Bronchial epithelial cell (primary cell): ENCODE results near the gene CCSAP. TPM values are rescaled to one million over a fixed set of nuclear protein-coding genes. Genes with fewer than 3 reads are reported as not detected.
A peak's percentile ranks its signal among the peaks of the same experiment; 100 is the strongest.
"Not testable (repeated sequence)": the region's sequence is repeated elsewhere in the genome, so short reads cannot be mapped to it uniquely, and the experiment has no call there.

ENCODE experiments used
- DNase-seq: peaks from one replicate; pipeline ENCODE4 v3.0.0-alpha.2; 2010; ENCODE audit warnings: low read depth
- FAIRE-seq: peaks from 2 replicates; lab custom pipeline; 2011; peaks lifted over from hg19 to GRCh38; lab: Jason Lieb, UNC
- H3K27me3 ChIP-seq: 2 replicates; pipeline ENCODE4 v1.5.1; 2011; ENCODE audit warnings: low read length; ENCODE audit not compliant: control insufficient read depth, insufficient read depth
- H3K36me3 ChIP-seq: 2 replicates; pipeline ENCODE4 v1.5.1; 2011; ENCODE audit warnings: low read length; ENCODE audit not compliant: control insufficient read depth, insufficient read depth
- H3K4me3 ChIP-seq: 2 replicates; pipeline ENCODE4 v1.5.1; 2011; ENCODE audit warnings: mild to moderate bottlenecking, low read depth, low read length, control low read depth
- total RNA-seq: library from RNA; depleted of rRNA; stranded (reverse); fragments of >200 nt; gene quantifications from 2 replicates; pipeline ENCODE4 v1.2.1, GENCODE V29; 2014
- TF ChIP-seq, protein P1 (sequence below): IDR thresholded peaks from 2 replicates; pipeline ENCODE4 v1.5.1; 2011; ENCODE audit warnings: mild to moderate bottlenecking, moderate library complexity, low read length, control low read depth, inconsistent platforms; ENCODE audit not compliant: insufficient read depth, severe bottlenecking

CCSAP gene
- total RNA-seq, 1 donor from 2014 or later, result 7.6 TPM

DNA sequence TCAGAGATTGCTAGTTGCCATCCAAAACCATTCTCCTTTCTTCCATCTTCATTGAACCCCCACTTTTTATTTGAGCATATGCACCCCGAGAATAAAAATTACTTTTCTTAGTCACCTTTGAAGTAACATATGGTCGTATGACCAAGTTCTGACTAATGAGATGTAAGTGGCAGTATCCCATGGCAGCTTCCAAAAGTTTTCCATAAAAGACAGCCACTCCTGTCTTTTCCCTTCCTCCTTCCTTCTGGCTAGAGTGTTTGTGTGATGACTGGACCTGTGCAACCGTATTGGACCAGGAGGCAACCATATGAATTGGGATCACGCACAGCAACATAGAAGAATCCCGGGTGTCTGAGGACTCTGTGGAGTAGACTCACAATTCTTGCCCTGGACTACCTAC, 41.1 kb upstream of the CCSAP start:
- FAIRE-seq (no peak), DNase-seq (peak; percentile 27)
- TF ChIP-seq, protein P1, sequence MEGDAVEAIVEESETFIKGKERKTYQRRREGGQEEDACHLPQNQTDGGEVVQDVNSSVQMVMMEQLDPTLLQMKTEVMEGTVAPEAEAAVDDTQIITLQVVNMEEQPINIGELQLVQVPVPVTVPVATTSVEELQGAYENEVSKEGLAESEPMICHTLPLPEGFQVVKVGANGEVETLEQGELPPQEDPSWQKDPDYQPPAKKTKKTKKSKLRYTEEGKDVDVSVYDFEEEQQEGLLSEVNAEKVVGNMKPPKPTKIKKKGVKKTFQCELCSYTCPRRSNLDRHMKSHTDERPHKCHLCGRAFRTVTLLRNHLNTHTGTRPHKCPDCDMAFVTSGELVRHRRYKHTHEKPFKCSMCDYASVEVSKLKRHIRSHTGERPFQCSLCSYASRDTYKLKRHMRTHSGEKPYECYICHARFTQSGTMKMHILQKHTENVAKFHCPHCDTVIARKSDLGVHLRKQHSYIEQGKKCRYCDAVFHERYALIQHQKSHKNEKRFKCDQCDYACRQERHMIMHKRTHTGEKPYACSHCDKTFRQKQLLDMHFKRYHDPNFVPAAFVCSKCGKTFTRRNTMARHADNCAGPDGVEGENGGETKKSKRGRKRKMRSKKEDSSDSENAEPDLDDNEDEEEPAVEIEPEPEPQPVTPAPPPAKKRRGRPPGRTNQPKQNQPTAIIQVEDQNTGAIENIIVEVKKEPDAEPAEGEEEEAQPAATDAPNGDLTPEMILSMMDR, result no peak
- no peaks in the 10 kb centered on the region for H3K36me3 ChIP-seq
- no peaks in the 10 kb centered on the region for H3K27me3 ChIP-seq
- H3K4me3 ChIP-seq, result no peak overlapping the region

DNA sequence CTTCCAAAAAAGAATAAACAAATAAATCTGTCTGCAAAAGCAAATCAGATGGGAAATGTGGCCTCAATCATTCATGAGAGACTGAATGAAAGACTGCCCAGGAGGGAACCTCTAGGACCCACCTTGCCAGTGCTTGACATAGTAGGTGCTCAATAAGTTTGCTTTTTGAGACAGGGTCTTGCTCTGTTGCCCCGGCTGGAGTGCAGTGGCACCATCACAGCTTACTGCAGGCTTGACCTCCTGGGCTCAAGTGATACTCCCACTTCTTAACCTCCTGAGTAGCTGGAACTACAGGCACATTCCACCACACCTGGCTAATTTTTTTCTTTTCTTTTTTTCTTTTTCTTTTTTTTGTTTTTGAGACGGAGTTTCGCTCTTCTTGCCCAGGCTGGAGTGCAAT, 40.3 kb upstream of the CCSAP start:
- H3K27me3 ChIP-seq, result no peaks in the 10 kb centered on the region
- no peak overlapping the region for H3K4me3 ChIP-seq
- no peak for DNase-seq
- no peak for FAIRE-seq
- H3K36me3 ChIP-seq, result no peaks in the 10 kb centered on the region
- TF ChIP-seq, protein P1, result no peak

DNA sequence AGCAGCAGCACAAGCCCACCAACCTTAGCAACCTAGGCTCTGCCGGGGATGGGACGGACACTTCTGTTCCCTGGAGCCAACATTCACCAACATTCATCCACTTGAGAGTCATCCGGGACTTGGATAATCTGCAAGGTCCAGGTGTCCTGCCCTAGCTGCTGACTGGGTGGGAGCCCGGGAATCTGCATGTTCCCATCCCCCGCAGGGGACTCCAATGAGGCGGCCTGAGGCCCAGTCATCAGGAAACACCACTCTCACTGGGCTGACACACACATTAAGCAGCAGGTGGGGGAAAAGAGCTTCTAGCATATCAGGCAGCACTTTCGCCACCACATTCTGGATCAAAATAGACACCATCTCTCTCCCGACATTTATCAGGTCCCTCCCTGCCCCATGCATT, 38.4 kb upstream of the CCSAP start:
- DNase-seq (no peak), FAIRE-seq (no peak)
- no peaks in the 10 kb centered on the region for H3K36me3 ChIP-seq
- TF ChIP-seq, protein P1, result no peak
- no peak overlapping the region for H3K4me3 ChIP-seq
- no peaks in the 10 kb centered on the region for H3K27me3 ChIP-seq

DNA sequence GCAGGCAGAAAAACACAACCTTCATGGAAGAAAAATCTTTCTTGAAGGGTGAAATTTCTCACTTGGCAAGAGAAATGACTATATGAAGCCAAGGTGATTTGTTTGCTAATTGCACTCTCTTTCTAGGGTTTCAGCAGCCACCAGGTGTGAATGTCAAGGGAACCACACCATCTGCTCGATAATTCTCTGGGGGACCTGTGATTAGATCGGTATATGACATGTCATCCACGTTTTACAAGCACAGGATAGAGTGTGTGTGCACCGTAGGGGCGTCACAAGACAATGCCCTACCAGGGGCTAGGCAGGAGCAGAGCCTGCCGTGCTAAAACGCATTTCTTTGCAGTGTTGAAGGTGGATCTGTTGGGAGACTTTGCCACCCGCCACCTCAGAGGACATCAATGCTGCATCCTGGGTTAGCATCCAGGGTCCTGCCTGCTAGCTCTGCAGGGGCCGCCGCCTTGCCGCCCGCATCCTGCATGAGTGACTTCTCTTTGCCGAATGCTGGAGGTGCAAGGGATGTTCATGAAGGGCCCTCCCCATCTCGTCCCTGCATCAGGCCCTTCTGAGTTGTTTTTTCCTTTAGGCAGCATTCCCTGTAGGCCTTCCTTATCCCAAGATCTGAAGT, 37.8 kb upstream of the CCSAP start:
- FAIRE-seq (no peak), DNase-seq (no peak)
- Histone ChIP-seq H3K27me3 (no peaks in the 10 kb centered on the region), H3K4me3 (no peak overlapping the region), H3K36me3 (no peaks in the 10 kb centered on the region)
- TF ChIP-seq, protein P1, result no peak

DNA sequence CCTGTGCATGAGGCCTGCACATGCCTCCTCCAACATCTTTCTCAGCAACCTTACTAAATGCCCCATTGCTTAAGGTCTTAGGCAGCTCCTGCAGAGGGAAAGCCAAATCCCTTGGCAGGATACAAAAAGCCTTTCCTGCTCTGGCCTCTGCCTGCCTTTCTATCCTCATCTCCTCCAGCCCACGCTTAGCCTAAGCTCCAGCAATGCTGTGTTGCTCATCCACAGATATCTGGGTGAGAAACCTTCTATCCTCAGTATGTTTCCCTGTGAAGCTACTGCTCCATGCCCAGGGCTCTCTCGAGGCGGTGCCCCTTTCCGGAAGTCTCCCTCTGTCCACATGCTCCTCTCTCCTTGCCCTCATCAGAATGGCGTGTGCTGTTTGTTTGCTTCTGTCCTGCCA, 37.0 kb upstream of the CCSAP start:
- Histone ChIP-seq H3K36me3 (no peaks in the 10 kb centered on the region), H3K27me3 (no peaks in the 10 kb centered on the region), H3K4me3 (no peak overlapping the region)
- no peak for FAIRE-seq
- no peak for DNase-seq
- TF ChIP-seq, protein P1, result no peak

DNA sequence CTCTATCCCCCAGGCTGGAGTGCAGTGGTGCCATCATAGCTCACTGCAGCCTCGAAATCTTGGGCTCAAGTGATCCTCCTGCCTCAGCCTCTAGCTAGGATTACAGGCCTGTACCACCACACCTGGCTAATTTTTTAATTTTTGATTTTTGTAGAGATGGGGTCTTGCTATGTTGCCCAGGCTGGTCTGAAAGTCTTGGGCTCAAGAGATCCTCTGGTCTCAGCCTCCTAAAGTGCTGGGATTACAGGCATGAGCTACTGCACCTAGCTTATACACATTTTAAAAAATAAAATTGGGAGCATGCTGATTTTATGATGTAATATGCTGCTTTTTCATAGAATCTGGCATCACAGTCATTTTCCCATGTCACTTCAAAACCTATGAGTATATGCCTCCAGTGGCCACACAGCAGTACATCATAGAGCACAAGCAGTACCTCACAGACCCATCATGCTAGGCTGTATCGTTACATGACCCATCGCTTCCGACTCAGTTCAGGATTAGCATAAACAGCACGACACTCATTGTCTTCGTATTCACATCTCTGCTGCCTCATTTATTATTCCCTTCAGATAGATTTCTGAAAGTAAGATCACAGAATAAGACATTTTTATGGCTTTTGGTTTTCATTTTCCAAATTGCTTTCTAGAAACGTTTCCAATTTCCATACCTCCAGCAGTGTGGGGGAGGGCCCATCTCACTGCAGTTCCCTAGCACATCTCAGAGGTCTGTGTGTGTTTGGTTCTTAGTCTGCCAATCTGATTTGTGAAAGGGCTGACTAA, 35.9 kb upstream of the CCSAP start:
- no peaks in the 10 kb centered on the region for H3K27me3 ChIP-seq
- FAIRE-seq, result no peak
- DNase-seq, result no peak
- H3K4me3 ChIP-seq, result no peak overlapping the region
- H3K36me3 ChIP-seq, result no peaks in the 10 kb centered on the region
- TF ChIP-seq, protein P1, result no peak

DNA sequence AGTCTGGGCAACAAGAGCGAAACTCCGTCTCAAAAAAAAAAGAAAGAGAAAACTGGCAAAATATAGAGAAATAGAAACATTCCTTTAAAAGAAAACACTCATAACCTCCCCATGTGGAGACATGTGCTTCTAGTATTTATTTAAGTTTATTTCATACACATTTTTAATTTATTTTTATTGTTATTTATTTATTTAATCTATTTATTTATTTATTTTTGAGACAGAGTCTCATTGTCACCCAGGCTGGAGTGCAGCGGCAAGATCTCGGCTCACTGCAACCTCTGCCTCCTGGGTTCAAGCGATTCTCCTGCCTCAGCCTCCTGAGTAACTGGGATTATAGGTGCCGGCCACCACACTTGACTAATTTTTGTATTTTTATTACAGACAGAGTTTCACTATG, 35.2 kb upstream of the CCSAP start:
- not testable (repeated sequence) for H3K27me3 ChIP-seq, H3K36me3 ChIP-seq, FAIRE-seq, DNase-seq, H3K4me3 ChIP-seq
